SK-N-MC (cell line): ENCODE results near the gene TMEM117.

Experiments used
- EZH2 ChIP-seq: fragments of 200-600 bp; sonication (generic); IDR thresholded peaks from one replicate; pipeline ENCODE4 v1.6.1; 2017; ENCODE audit warnings: antibody characterized with exemption
- POLR2AphosphoS5 ChIP-seq: IDR thresholded peaks from 2 replicates; pipeline ENCODE4 v1.6.1; 2012; ENCODE audit warnings: mild to moderate bottlenecking, low read depth, low read length, borderline replicate concordance

- TF ChIP-seq EZH2 (no peak), POLR2AphosphoS5 (no peak)
These were observed 12.3 kb downstream of the TMEM117 start for GRCh38 chr12:43848226-43848507.
